Measurements from ENCODE around the gene DLEC1. TPM values are rescaled to one million over a fixed set of nuclear protein-coding genes. Genes with fewer than 3 reads are reported as not detected.

DLEC1 gene
- total and polyA plus RNA-seq, 2 experiments from 2014 or later, result 0.31 to 0.66 TPM

DNA sequence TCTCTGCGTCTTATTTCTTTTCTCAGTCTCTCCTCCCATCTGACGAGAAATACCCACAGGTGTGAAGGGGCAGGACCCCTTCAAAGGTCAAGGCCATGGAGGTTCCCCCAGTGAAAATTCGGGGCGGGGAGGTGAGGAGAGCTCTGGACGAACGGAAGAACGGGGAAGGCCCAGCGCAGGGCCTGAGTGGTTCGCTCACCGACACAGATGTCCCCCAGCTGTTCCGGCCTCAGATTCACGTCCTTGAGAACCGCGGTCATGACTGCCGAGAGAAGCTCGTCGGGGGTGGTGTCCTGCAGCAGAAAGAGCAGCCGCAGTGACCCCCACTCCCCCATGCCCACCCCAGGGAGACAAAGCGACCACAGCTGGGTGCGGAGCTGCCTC, 97.4 kb downstream of the DLEC1 start:
- H3K27me3 Mint-ChIP-seq (ENCODE audit: insufficient read depth, low read depth, poor library complexity), result peaks cover 21% of the 10 kb centered on the region
- DNase-seq (ENCODE audit: low spot score), result peak; percentile 59
- peak overlapping the region; percentile 100 for H3K4me2 ChIP-seq
- H3K79me2 ChIP-seq (replicated peaks; ENCODE audit: insufficient read depth), result peaks cover 25% of the 10 kb centered on the region
- H3F3A ChIP-seq (replicated peaks; ENCODE audit: low read depth), result peaks cover 15% of the 10 kb centered on the region
- H3K36me3 ChIP-seq (ENCODE audit: insufficient read depth), result peaks cover 9% of the 10 kb centered on the region
- peaks cover 30% of the 10 kb centered on the region for H3K4me1 Mint-ChIP-seq
- H3K4me3 Mint-ChIP-seq, result peak overlapping the region; percentile 92
- peak overlapping the region; percentile 64; the same call in 1 of the 2 replicates for H2AFZ ChIP-seq
- H3K9me3 Mint-ChIP-seq, result no peaks in the 10 kb centered on the region; the same call in 1 of the 3 replicates
- H3K4me3 ChIP-seq, result peak overlapping the region; percentile 97
- no peaks in the 10 kb centered on the region for H3K9me2 ChIP-seq (ENCODE audit: insufficient read depth)
- TF ChIP-seq NANOG (IDR thresholded peaks at IDR 0.05; ENCODE audit: borderline replicate concordance) (no peak), POLR2AphosphoS5 (IDR thresholded peaks at IDR 0.05; ENCODE audit: low read depth) (no peak), ETS1 (IDR thresholded peaks at IDR 0.05) (no peak), EZH2 (IDR thresholded peaks at IDR 0.05; ENCODE audit: low read depth, unreplicated experiment) (no peak), CREB1 (CRISPR knock-in tag; IDR thresholded peaks at IDR 0.05; ENCODE audit: low read depth) (no peak), EZH2phosphoT487 (IDR thresholded peaks at IDR 0.05; ENCODE audit: unreplicated experiment) (no peak)
- H3K36me3 Mint-ChIP-seq (ENCODE audit: low read depth), result peaks cover 37% of the 10 kb centered on the region
- peaks cover 16% of the 10 kb centered on the region; the same call in 1 of the 2 replicates for H4K20me1 ChIP-seq (replicated peaks; ENCODE audit: insufficient read depth)
- peaks cover 26% of the 10 kb centered on the region for H3K4me1 ChIP-seq (ENCODE audit: insufficient read depth)
- no peaks in the 10 kb centered on the region for H3K27me3 ChIP-seq (ENCODE audit: insufficient read depth)
- H3K27ac ChIP-seq (ENCODE audit: low read depth), result no peak overlapping the region
- ATAC-seq, result peak; percentile 4
- H3K27ac Mint-ChIP-seq, result peak overlapping the region; percentile 38; the same call in 1 of the 2 replicates

- Histone ChIP-seq H3K27me3 (ENCODE audit: insufficient read depth) (no peaks in the 10 kb centered on the region), H3K4me2 (peak within 1 kb of the TSS; percentile 100), H3K4me1 (ENCODE audit: insufficient read depth) (peaks cover 26% of the 10 kb centered on the region), H3K9me2 (ENCODE audit: insufficient read depth) (no peaks in the 10 kb centered on the region), H4K20me1 (replicated peaks; ENCODE audit: insufficient read depth) (peaks cover 16% of the 10 kb centered on the region; the same call in 1 of the 2 replicates), H3K79me2 (replicated peaks; ENCODE audit: insufficient read depth) (peaks cover 25% of the 10 kb centered on the region), H3K36me3 (ENCODE audit: insufficient read depth) (peaks cover 9% of the 10 kb centered on the region), H3K4me3 (peak within 1 kb of the TSS; percentile 97), H3K27ac (ENCODE audit: low read depth) (peak within 1 kb of the TSS; percentile 83), H3F3A (replicated peaks; ENCODE audit: low read depth) (peaks cover 15% of the 10 kb centered on the region), H2AFZ (peak within 1 kb of the TSS; percentile 99)
- Mint-ChIP-seq H3K27me3 (ENCODE audit: insufficient read depth, low read depth, poor library complexity) (peaks cover 21% of the 10 kb centered on the region), H3K4me1 (peaks cover 30% of the 10 kb centered on the region), H3K36me3 (ENCODE audit: low read depth) (peaks cover 40% of the 10 kb centered on the region), H3K4me3 (peak within 1 kb of the TSS; percentile 92), H3K27ac (peak within 1 kb of the TSS; percentile 75), H3K9me3 (no peaks in the 10 kb centered on the region; the same call in 1 of the 3 replicates)
- ATAC-seq (peak; percentile 86), DNase-seq (ENCODE audit: low spot score) (peak; percentile 100)
- no peak for TF ChIP-seq REST (IDR thresholded peaks at IDR 0.05; ENCODE audit: unreplicated experiment)
- TF ChIP-seq POLR2AphosphoS5 (IDR thresholded peaks at IDR 0.05; ENCODE audit: low read depth), result peak; percentile 89
- TF ChIP-seq JUNB (IDR thresholded peaks at IDR 0.05; ENCODE audit: unreplicated experiment), result no peak
- TF ChIP-seq ETS1 (IDR thresholded peaks at IDR 0.05), result peak; percentile 65; the same call in 1 of the 2 replicates
Measured at GRCh38 chr3:38136777-38137614, 98.0 kb downstream of the DLEC1 start, which contains the start of gene ACAA1. Gene ACAA1, minus strand, starts transcription at chr3:38137127. Its CDS starts 92 bp downstream, at chr3:38137035.

Data from GM23338 (cell line).